ENCODE measurements around the gene HTT. TPM values are rescaled to one million over a fixed set of nuclear protein-coding genes. Genes with fewer than 3 reads are reported as not detected.

HTT gene
- total RNA-seq, 1 experiment from 2014 or later, result 66.8 TPM

DNA sequence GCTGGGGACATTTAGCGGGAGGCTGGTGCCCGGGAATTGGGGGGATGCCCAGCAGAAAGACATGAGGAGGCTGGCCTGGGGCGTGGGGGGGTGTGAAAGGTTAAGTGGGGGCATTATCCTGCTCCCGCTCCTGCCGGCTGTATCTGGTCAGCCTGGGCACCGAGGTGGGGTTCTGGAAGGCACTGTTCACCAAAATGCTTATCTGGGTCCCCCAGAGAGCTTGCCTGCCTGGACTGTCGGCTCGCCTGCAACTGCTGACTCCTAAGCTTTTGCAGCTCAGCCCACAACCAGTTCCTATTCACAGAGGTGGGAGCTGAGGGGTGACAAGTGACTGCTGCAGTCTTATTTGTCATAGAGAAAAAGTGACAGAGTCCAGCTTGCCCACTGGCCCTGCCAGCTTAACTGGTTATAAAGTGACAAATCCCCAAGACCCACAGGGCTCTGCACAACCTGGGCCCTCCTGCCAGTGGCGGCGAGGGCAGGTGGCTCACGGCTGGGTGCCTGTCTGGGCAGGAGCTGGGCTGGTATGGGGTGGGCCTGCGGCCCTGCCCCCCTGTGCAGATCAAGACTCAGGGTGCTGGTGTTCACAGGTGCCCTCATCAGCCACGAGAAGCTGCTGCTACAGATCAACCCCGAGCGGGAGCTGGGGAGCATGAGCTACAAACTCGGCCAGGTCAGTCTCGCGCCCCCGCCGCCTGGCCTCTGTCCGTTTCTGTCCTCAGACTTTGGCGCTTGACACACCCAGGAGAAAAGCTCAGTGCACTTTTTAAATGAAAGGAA lies 150.8 kb downstream of the HTT start:
- H3K4me3 ChIP-seq (ENCODE audit: low read depth, low read length, poor library complexity, severe bottlenecking), result no peak overlapping the region
- BruUV-seq (replicated peaks), result no TSS peak
- intact Hi-C loops (cut with micrococcal nuclease; ENCODE audit: unreplicated experiment), result no loop called here
- no peak overlapping the region for H3K27ac ChIP-seq (ENCODE audit: low read depth, low read length, poor library complexity, severe bottlenecking)
- TF ChIP-seq, protein P1, sequence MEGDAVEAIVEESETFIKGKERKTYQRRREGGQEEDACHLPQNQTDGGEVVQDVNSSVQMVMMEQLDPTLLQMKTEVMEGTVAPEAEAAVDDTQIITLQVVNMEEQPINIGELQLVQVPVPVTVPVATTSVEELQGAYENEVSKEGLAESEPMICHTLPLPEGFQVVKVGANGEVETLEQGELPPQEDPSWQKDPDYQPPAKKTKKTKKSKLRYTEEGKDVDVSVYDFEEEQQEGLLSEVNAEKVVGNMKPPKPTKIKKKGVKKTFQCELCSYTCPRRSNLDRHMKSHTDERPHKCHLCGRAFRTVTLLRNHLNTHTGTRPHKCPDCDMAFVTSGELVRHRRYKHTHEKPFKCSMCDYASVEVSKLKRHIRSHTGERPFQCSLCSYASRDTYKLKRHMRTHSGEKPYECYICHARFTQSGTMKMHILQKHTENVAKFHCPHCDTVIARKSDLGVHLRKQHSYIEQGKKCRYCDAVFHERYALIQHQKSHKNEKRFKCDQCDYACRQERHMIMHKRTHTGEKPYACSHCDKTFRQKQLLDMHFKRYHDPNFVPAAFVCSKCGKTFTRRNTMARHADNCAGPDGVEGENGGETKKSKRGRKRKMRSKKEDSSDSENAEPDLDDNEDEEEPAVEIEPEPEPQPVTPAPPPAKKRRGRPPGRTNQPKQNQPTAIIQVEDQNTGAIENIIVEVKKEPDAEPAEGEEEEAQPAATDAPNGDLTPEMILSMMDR (conservative IDR thresholded peaks at IDR 0.05; ENCODE audit: low read depth, low read length), result no peak
- TF ChIP-seq EZH2 (IDR thresholded peaks at IDR 0.05; ENCODE audit: borderline replicate concordance, low read depth, low read length, poor library complexity, severe bottlenecking), result no peak
- POLR2A ChIA-PET (ENCODE audit: low non-redundant PET), result no interaction called here
- H3K27me3 ChIP-seq (replicated peaks; ENCODE audit: insufficient read depth, low read depth, low read length, poor library complexity), result no peaks in the 10 kb centered on the region
- CTCF ChIA-PET, result no interaction called here
- peaks cover 37% of the 10 kb centered on the region for H3K36me3 ChIP-seq (ENCODE audit: insufficient read depth, low read length, poor library complexity, severe bottlenecking)
- H3K9me3 ChIP-seq (ENCODE audit: low read depth, low read length, poor library complexity, severe bottlenecking), result no peaks in the 10 kb centered on the region
- H3K4me1 ChIP-seq (ENCODE audit: insufficient read depth, low read length, poor library complexity, severe bottlenecking), result no peaks in the 10 kb centered on the region
- no peak for DNase-seq (ENCODE audit: low spot score)

DNA sequence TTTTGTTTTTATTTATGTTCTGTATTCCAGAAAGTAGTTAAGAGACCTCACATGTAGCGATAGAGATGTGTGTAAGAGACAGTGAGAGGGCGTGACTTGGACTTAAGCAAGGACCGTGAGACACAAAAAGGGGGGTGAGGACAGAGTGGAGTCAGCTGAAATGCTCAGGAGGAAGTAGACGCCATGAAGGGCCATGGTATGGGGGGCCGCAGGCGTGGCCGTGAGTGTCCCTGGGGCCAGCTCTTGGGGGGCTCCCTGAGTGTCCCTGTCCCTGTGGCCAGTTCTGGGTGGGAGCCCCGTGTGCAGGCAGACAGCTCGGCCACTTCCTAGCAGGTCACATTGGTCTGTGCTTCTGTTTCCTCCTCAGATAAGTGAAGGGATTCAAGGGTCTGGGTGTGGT lies 151.5 kb downstream of the HTT start:
- intact Hi-C loops (cut with micrococcal nuclease; ENCODE audit: unreplicated experiment), result no loop called here
- H3K4me1 ChIP-seq (ENCODE audit: insufficient read depth, low read length, poor library complexity, severe bottlenecking), result no peaks in the 10 kb centered on the region
- TF ChIP-seq EZH2 (IDR thresholded peaks at IDR 0.05; ENCODE audit: borderline replicate concordance, low read depth, low read length, poor library complexity, severe bottlenecking), result no peak
- TF ChIP-seq, protein P1 (conservative IDR thresholded peaks at IDR 0.05; ENCODE audit: low read depth, low read length), result no peak
- DNase-seq (ENCODE audit: low spot score), result no peak
- H3K36me3 ChIP-seq (ENCODE audit: insufficient read depth, low read length, poor library complexity, severe bottlenecking), result peaks cover 40% of the 10 kb centered on the region
- ChIA-PET CTCF (no interaction called here), POLR2A (ENCODE audit: low non-redundant PET) (no interaction called here)
- no TSS peak for BruUV-seq (replicated peaks)
- no peak overlapping the region for H3K27ac ChIP-seq (ENCODE audit: low read depth, low read length, poor library complexity, severe bottlenecking)
- no peaks in the 10 kb centered on the region for H3K9me3 ChIP-seq (ENCODE audit: low read depth, low read length, poor library complexity, severe bottlenecking)
- no peaks in the 10 kb centered on the region for H3K27me3 ChIP-seq (replicated peaks; ENCODE audit: insufficient read depth, low read depth, low read length, poor library complexity)
- no peak overlapping the region for H3K4me3 ChIP-seq (ENCODE audit: low read depth, low read length, poor library complexity, severe bottlenecking)

DNA sequence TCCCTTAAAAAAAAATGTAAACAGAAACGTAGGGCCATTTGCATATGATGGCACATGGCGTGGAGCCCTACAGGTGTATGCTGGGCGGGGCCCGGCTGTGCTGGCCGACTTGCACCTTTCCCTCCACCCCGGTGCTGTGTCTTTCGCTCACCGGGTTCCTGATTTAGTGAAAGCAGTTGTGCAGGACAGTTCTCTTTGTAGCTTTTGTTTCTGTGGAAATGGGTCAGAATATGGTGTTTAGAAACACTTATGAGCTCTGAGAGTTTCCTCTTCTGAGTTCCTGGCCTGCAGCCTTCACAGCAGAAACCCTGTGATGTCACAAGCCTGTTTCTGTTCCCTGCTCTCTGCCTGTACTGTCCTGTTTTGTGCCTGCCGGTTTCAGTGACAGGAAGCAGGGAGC lies 152.0 kb downstream of the HTT start:
- intact Hi-C loops (cut with micrococcal nuclease; ENCODE audit: unreplicated experiment), result no loop called here
- ChIA-PET POLR2A (ENCODE audit: low non-redundant PET) (no interaction called here), CTCF (no interaction called here)
- DNase-seq (ENCODE audit: low spot score), result no peak
- no peak for TF ChIP-seq EZH2 (IDR thresholded peaks at IDR 0.05; ENCODE audit: borderline replicate concordance, low read depth, low read length, poor library complexity, severe bottlenecking)
- TF ChIP-seq, protein P1 (conservative IDR thresholded peaks at IDR 0.05; ENCODE audit: low read depth, low read length), result no peak
- Histone ChIP-seq H3K27me3 (replicated peaks; ENCODE audit: insufficient read depth, low read depth, low read length, poor library complexity) (no peaks in the 10 kb centered on the region), H3K27ac (ENCODE audit: low read depth, low read length, poor library complexity, severe bottlenecking) (no peak overlapping the region), H3K36me3 (ENCODE audit: insufficient read depth, low read length, poor library complexity, severe bottlenecking) (peaks cover 44% of the 10 kb centered on the region), H3K4me1 (ENCODE audit: insufficient read depth, low read length, poor library complexity, severe bottlenecking) (no peaks in the 10 kb centered on the region), H3K4me3 (ENCODE audit: low read depth, low read length, poor library complexity, severe bottlenecking) (no peak overlapping the region), H3K9me3 (ENCODE audit: low read depth, low read length, poor library complexity, severe bottlenecking) (no peaks in the 10 kb centered on the region)
- no TSS peak for BruUV-seq (replicated peaks)
